OCI-LY7 (cell line): ENCODE results near the gene TAGLN3. TPM values are rescaled to one million over a fixed set of nuclear protein-coding genes. Genes with fewer than 3 reads are reported as not detected.

Source experiments
- BruUV-seq: library from RNA; stranded (reverse); fragments of 400-500 nt; replicated peaks from 2 replicates; lab custom pipeline; 2021; lab: Mats Ljungman, UMichigan
- CTCF ChIA-PET: fragments of 300-600 bp; sonication (Branson Sonifier 250); formaldehyde crosslinking; loops from one replicate; lab custom pipeline; 2022; ENCODE audit warnings: antibody characterized with exemption; ENCODE audit not compliant: unreplicated experiment; lab: Charles Lee
- POLR2A ChIA-PET: fragments of 300-600 bp; sonication (Branson Sonifier 250); formaldehyde crosslinking; loops from one replicate; lab custom pipeline; 2022; ENCODE audit warnings: antibody characterized with exemption; lab: Charles Lee
- DNase-seq: peaks from one replicate; pipeline ENCODE4 v3.0.0-alpha.2; 2015; ENCODE audit warnings: low spot score
- H2AFZ ChIP-seq: fragments of 200-600 bp; sonication (generic), shearing (Covaris generic); 2 replicates; pipeline ENCODE4 v1.6.1; 2014; ENCODE audit warnings: mild to moderate bottlenecking, antibody characterized with exemption, low read length, moderate library complexity
- H3K27ac ChIP-seq: fragments of 200-600 bp; sonication (generic); 2 replicates; pipeline ENCODE4 v1.5.1; 2014; ENCODE audit warnings: mixed run types, low read depth, mild to moderate bottlenecking, moderate library complexity, low read length, inconsistent platforms; ENCODE audit not compliant: poor library complexity, severe bottlenecking
- H3K36me3 ChIP-seq: fragments of 200-600 bp; sonication (generic); 2 replicates; pipeline ENCODE4 v1.6.1; 2014; ENCODE audit warnings: mild to moderate bottlenecking, antibody characterized with exemption, low read length, moderate library complexity, mixed read lengths; ENCODE audit not compliant: insufficient read depth
- H3K4me1 ChIP-seq: fragments of 200-600 bp; sonication (generic); 2 replicates; pipeline ENCODE4 v1.5.1; 2014; ENCODE audit warnings: mild to moderate bottlenecking, low read length; ENCODE audit not compliant: insufficient read depth, poor library complexity, severe bottlenecking
- H3K4me2 ChIP-seq: fragments of 200-600 bp; sonication (generic); 2 replicates; pipeline ENCODE4 v1.6.1; 2014; ENCODE audit warnings: mild to moderate bottlenecking, low read length
- H3K4me3 ChIP-seq: fragments of 200-600 bp; sonication (generic); 2 replicates; pipeline ENCODE4 v1.5.1; 2014; ENCODE audit warnings: mild to moderate bottlenecking, low read depth, low read length; ENCODE audit not compliant: poor library complexity, severe bottlenecking
- H3K79me2 ChIP-seq: fragments of 200-600 bp; sonication (generic); 2 replicates; pipeline ENCODE4 v1.6.1; 2016; ENCODE audit warnings: low read depth, mild to moderate bottlenecking, low read length, moderate library complexity, mixed read lengths; ENCODE audit not compliant: insufficient read depth
- H3K9me2 ChIP-seq: fragments of 200-600 bp; sonication (generic); 2 replicates; pipeline ENCODE4 v1.6.1; 2016; ENCODE audit warnings: mild to moderate bottlenecking, low read length, mixed read lengths; ENCODE audit not compliant: insufficient read depth
- H3K9me3 ChIP-seq: fragments of 200-600 bp; sonication (generic); 2 replicates; pipeline ENCODE4 v1.6.1; 2014; ENCODE audit warnings: mild to moderate bottlenecking, mixed run types, low read length, mixed read lengths
- H4K20me1 ChIP-seq: fragments of 200-600 bp; sonication (generic); 2 replicates; pipeline ENCODE4 v1.6.1; 2014; ENCODE audit warnings: mild to moderate bottlenecking, antibody characterized with exemption, low read length, moderate library complexity, mixed read lengths; ENCODE audit not compliant: insufficient read depth
- EZH2phosphoT487 ChIP-seq: fragments of 200-600 bp; sonication (generic); IDR thresholded peaks from 2 replicates; pipeline ENCODE4 v1.6.1; 2018; ENCODE audit warnings: low read depth, borderline replicate concordance, mild to moderate bottlenecking, mixed run types, antibody characterized with exemption, low read length, moderate library complexity, mixed read lengths
- intact Hi-C: fragments of 100-400 bp; cut with micrococcal nuclease; formaldehyde crosslinking; loops from one replicate; pipeline ENCODE4 v1.10.0; 2022; ENCODE audit not compliant: unreplicated experiment
- total RNA-seq, 2 experiments: library from RNA; depleted of rRNA in 1 of 2; stranded (reverse); fragments of >200 nt in 1 of 2; shearing (Covaris generic) in 1 of 2; gene quantifications; 2 replicates each; pipeline ENCODE4 v1.2.3, GENCODE V29; 2014 to 2022
- TF ChIP-seq, protein P1 (sequence below): fragments of 200-600 bp; sonication (generic); conservative IDR thresholded peaks from 2 replicates; pipeline ENCODE4 v1.5.1; 2014; ENCODE audit warnings: mild to moderate bottlenecking, antibody characterized with exemption, low read length, moderate library complexity, mixed read lengths

The TAGLN3 gene
- total RNA-seq, 2 experiments from 2014 or later = not detected

DNA sequence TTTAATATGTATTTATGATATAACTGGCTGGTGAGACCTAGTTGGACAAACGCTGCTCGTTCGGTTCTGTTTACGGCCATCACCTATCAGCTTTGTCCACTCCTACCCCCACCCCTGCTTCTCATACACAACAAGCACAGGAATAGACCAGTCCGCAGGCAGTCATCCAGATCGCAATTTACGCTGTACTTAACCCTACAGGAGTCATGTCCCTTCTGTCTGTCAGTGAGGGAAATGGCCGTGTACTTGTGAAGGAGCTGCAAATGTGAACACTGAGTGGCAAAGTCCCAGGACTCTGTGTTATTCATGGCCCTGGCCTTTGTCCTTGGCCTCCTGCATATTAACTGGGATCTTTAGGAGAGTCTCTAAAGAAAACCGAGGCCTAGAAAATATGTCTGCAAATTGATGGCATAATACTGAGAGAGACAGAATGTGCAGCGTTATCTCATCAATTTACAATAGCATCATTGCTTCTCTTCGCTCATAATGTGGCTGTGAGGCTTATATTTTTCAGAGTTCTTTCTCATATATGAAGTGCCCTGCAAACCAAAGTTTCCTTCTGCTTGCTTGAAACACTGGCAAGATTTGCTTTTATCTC, 27.1 kb upstream of the TAGLN3 start:
- BruUV-seq = no TSS peak
- TF ChIP-seq, protein P1, sequence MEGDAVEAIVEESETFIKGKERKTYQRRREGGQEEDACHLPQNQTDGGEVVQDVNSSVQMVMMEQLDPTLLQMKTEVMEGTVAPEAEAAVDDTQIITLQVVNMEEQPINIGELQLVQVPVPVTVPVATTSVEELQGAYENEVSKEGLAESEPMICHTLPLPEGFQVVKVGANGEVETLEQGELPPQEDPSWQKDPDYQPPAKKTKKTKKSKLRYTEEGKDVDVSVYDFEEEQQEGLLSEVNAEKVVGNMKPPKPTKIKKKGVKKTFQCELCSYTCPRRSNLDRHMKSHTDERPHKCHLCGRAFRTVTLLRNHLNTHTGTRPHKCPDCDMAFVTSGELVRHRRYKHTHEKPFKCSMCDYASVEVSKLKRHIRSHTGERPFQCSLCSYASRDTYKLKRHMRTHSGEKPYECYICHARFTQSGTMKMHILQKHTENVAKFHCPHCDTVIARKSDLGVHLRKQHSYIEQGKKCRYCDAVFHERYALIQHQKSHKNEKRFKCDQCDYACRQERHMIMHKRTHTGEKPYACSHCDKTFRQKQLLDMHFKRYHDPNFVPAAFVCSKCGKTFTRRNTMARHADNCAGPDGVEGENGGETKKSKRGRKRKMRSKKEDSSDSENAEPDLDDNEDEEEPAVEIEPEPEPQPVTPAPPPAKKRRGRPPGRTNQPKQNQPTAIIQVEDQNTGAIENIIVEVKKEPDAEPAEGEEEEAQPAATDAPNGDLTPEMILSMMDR = no peak
- Histone ChIP-seq H3K79me2 (no peaks in the 10 kb centered on the region), H3K4me2 (no peak overlapping the region), H4K20me1 (no peaks in the 10 kb centered on the region), H3K27ac (no peak overlapping the region), H3K9me3 (no peaks in the 10 kb centered on the region), H3K9me2 (no peaks in the 10 kb centered on the region), H3K4me3 (no peak overlapping the region), H3K4me1 (peaks cover 6% of the 10 kb centered on the region), H2AFZ (no peak overlapping the region), H3K36me3 (no peaks in the 10 kb centered on the region)
- POLR2A ChIA-PET = interaction anchor here (0.9 to 1.3 kb wide), 2 partner anchors 10 to 303 kb away, joined by 4 read pairs; no protein-coding TSS in a partner anchor
- no peak for DNase-seq
- intact Hi-C loops = no loop called here
- CTCF ChIA-PET = no interaction called here

DNA sequence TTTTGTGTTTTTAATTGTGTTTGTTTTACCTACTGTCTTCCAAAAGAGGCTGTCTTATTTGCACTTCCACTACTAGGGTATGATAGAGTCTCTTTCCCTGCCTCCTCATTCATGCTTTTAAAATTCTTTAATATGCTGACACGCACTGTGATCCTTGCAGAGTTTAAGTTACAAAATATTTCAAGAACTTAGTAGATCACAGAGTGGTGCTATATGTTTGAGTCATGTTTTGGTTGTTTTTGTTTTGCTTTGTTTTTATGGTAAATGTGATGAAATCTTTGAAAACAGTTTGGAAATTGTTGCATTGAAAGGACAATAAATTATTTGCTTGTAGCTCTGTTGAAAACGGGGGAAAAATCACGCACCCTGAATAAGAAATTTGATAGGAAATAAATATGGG, 25.8 kb upstream of the TAGLN3 start:
- Histone ChIP-seq H3K27ac (no peak overlapping the region), H3K4me1 (no peaks in the 10 kb centered on the region), H4K20me1 (no peaks in the 10 kb centered on the region), H3K4me3 (no peak overlapping the region), H3K4me2 (no peak overlapping the region), H2AFZ (no peak overlapping the region), H3K79me2 (no peaks in the 10 kb centered on the region), H3K9me2 (no peaks in the 10 kb centered on the region), H3K36me3 (no peaks in the 10 kb centered on the region), H3K9me3 (no peaks in the 10 kb centered on the region)
- DNase-seq = no peak
- ChIA-PET CTCF (no interaction called here), POLR2A (interaction anchor here (0.6 to 1.3 kb wide), 2 partner anchors 9 to 289 kb away, joined by 4 read pairs; no protein-coding TSS in a partner anchor)
- BruUV-seq = no TSS peak
- intact Hi-C loops = no loop called here
- TF ChIP-seq, protein P1 = no peak
- TF ChIP-seq EZH2phosphoT487 = no peak

DNA sequence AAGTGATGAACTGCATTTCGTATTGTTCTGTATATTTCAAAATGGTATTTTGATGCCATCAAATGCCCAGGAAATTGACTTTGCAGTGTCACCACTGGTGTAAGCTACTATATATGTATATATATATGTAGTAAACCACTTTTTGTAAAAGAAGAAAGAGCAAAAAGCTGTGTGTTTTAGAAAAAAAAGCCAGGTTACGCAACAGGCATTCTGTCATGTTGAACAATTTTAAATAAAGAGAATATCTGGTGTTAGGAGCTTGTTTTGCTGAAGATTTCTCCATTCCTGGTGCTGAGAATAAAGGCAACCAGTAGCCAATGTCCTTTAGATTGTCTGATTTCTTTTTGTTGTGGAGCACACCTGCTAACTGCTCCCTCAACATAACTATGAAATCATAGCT, 23.6 kb upstream of the TAGLN3 start:
- intact Hi-C loops = no loop called here
- peaks cover 6% of the 10 kb centered on the region for H3K4me1 ChIP-seq
- no peak overlapping the region for H2AFZ ChIP-seq
- H3K79me2 ChIP-seq = peaks cover 10% of the 10 kb centered on the region
- ChIA-PET POLR2A (interaction anchor here (0.6 to 1.8 kb wide), 4 partner anchors 15 to 281 kb away, joined by 3 to 8 read pairs (median 3); no protein-coding TSS in a partner anchor), CTCF (no interaction called here)
- H3K9me3 ChIP-seq = no peaks in the 10 kb centered on the region
- no peak for DNase-seq
- TF ChIP-seq EZH2phosphoT487 = no peak
- TF ChIP-seq, protein P1 = no peak
- H3K27ac ChIP-seq = no peak overlapping the region
- H3K9me2 ChIP-seq = no peaks in the 10 kb centered on the region
- H3K4me2 ChIP-seq = no peak overlapping the region
- H3K4me3 ChIP-seq = no peak overlapping the region
- no peaks in the 10 kb centered on the region for H3K36me3 ChIP-seq
- no TSS peak for BruUV-seq
- no peaks in the 10 kb centered on the region for H4K20me1 ChIP-seq
